Hindlimb muscle (tissue), 1 donor: Measurements from ENCODE around the gene KDM8. TPM values are rescaled to one million over a fixed set of nuclear protein-coding genes. Genes with fewer than 3 reads are reported as not detected.

Source experiments
- DNase-seq: peaks from one replicate; pipeline ENCODE4 v3.0.0-alpha.2; 2013
- polyA plus RNA-seq: library from polyadenylated mRNA; unstranded; fragments of 120-200 nt; gene quantifications from one replicate; pipeline ENCODE4 v1.2.1, GENCODE V29; 2013; ENCODE audit not compliant: insufficient read length

Gene KDM8
- polyA plus RNA-seq, 1 donor: 4.7 TPM

- DNase-seq: no peak
Measured at GRCh38 chr16:27231692-27232060, 28.4 kb downstream of the KDM8 start.

- DNase-seq: no peak
Measured at GRCh38 chr16:27232061-27232900, 29.0 kb downstream of the KDM8 start.

GRCh38 chr16:27232901-27233625 lies 29.7 kb downstream of the KDM8 start:
- no peak for DNase-seq

GRCh38 chr16:27233731-27234130 lies 30.4 kb downstream of the KDM8 start:
- no peak for DNase-seq

GRCh38 chr16:27234171-27234570 lies 30.8 kb downstream of the KDM8 start:
- no peak for DNase-seq

- no peak for DNase-seq
Measured at GRCh38 chr16:27234603-27235002, 31.3 kb downstream of the KDM8 start.

GRCh38 chr16:27235055-27235937 lies 32.0 kb downstream of the KDM8 start:
- DNase-seq: peak; percentile 76

- no peak for DNase-seq
Measured at GRCh38 chr16:27235938-27236245, 32.6 kb downstream of the KDM8 start.

- DNase-seq: no peak
Measured at GRCh38 chr16:27236635-27237218, 33.4 kb downstream of the KDM8 start.

- no peak for DNase-seq
Measured at GRCh38 chr16:27237219-27238015, 34.1 kb downstream of the KDM8 start.

- DNase-seq: no peak
Measured at GRCh38 chr16:27238016-27238587, 34.8 kb downstream of the KDM8 start.

- DNase-seq: no peak
Measured at GRCh38 chr16:27238591-27238990, 35.3 kb downstream of the KDM8 start.

- no peak for DNase-seq
Measured at GRCh38 chr16:27239026-27239425, 35.7 kb downstream of the KDM8 start.

- no peak for DNase-seq
Measured at GRCh38 chr16:27239906-27240655, 36.8 kb downstream of the KDM8 start.

GRCh38 chr16:27240948-27241531 lies 37.7 kb downstream of the KDM8 start:
- DNase-seq: no peak

GRCh38 chr16:27241658-27242057 lies 38.3 kb downstream of the KDM8 start:
- DNase-seq: no peak

GRCh38 chr16:27242398-27242797 lies 39.1 kb downstream of the KDM8 start:
- DNase-seq: no peak

GRCh38 chr16:27242868-27243590 lies 39.7 kb downstream of the KDM8 start:
- DNase-seq: no peak

- no peak for DNase-seq
Measured at GRCh38 chr16:27243725-27244362, 40.5 kb downstream of the KDM8 start.
